AG08395 (cell line): ENCODE results near the gene SLC49A4.
"Not testable (repeated sequence)": the region's sequence is repeated elsewhere in the genome, so short reads cannot be mapped to it uniquely, and the experiment has no call there.

Source experiments
- DNase-seq: peaks from one replicate; pipeline ENCODE4 v3.0.0; 2012; ENCODE audit warnings: mixed read lengths, low spot score

The SLC49A4 gene

GRCh38 chr3:122794779-122795673 is at the start of gene SLC49A4:
SLC49A4 (plus strand) TSS chr3:122795069; CDS start chr3:122795193, 124 bp downstream.
- peak; percentile 94 for DNase-seq

DNA sequence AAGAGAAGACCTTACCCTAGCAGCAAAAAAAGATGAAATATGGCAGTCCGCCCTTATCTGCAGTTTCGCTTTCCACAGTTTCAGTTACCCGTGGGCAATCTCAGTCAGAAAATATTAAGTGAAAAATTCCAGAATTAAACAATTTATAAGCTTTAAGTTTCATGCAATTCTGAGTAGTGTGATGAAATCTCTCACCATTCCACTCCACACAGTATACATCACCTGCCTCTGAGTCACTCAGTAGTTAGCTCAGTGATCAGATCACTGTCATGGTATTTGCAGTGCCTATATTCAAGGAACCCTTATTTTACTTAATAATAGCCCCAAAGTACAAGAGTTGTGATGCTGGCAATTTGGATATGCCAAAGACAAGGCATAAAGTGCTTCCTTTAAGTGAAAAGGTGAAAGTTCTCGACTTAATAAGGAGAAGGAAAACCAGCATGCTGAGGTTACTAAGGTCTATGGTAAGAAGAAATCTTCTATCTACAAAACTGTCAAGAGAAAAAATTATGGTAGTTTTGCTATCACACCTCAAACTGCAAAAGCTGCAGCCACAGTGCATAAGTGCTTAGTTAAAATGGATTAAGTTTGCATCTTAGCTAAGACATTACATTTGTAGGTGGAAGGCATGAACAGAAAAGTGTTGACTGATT is 49.4 kb upstream of the SLC49A4 start:
- DNase-seq: peak; percentile 22

GRCh38 chr3:122747295-122747694 is 47.6 kb upstream of the SLC49A4 start:
- not testable (repeated sequence) for DNase-seq

GRCh38 chr3:122748347-122748746 is 46.5 kb upstream of the SLC49A4 start:
- no peak for DNase-seq

DNA sequence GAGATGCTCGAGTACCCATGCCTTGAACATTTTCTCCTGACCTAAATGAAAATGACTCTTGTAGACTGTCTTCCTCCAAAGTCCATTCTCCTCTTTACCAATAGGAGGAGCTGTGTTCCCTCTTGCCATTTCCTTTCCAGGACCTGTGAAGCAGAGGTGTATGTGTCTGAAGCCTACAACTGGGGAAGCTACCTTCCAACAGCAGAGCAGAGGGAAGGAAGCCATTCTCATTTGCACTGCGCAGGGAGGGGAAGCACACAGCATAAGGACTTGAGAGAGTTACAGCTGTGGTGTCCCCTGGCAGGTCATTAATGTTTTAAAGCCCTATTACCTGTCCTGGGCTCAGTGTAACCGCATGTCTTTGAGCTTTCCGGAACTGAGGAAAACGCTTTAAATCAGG is 39.9 kb upstream of the SLC49A4 start:
- DNase-seq: peak; percentile 65

DNA sequence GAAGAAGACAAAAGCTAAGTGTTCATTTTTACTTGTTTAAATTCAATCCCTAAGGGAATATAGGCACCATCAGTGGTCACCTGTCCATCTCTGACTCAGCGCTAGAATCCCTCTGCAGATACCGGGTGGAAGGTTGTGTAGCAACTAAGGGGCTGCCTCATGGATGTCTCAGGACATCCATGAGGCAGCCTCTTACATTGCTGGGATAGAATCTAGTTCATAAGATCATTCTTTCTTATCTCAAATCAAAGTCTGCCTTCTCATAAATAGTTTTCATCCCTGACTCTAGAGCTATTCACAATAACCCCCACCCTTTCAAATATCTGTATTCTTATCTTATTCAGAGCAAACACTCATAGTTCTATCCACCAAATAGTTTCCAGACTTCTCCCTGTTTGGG is 39.4 kb upstream of the SLC49A4 start:
- no peak for DNase-seq

- DNase-seq: peak; percentile 55
Measured at GRCh38 chr3:122758877-122759560, 35.9 kb upstream of the SLC49A4 start.

- DNase-seq: no peak
Measured at GRCh38 chr3:122760453-122761271, 34.2 kb upstream of the SLC49A4 start.

- no peak for DNase-seq
Measured at GRCh38 chr3:122766430-122766829, 28.4 kb upstream of the SLC49A4 start.

- DNase-seq: no peak
Measured at GRCh38 chr3:122767540-122768372, 27.1 kb upstream of the SLC49A4 start.

DNA sequence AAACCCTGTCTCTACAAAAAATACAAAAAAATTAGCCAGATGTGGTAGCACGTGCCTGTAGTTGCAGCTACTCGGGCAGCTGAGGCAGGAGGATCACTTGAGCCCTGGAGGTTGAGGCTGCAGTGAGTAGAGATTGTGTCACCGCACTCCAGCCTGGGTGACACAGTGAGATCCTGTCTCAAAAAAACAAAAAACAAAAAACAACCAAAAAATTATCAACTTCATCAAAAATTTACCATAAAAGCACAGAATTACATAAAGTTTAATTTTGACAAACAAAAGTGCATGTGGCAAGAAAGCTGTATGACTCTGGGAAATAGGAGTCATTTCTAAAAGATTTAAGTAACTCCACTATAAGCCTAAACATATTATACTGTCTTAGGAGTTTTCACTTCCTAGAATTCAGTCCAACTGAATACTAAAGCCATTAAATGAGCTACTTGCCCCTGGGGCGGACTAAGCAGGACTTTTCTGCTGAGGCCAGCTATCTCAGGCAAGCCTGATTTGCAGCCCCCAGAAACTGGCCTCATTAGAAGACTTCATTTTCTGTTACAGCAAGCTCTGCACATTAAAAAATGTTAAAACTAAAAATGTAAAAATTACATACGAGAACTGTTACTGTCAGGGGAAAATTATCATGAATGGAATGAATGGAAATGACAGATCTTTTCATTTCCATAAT is 24.2 kb upstream of the SLC49A4 start:
- no peak for DNase-seq

GRCh38 chr3:122772827-122773226 is 22.0 kb upstream of the SLC49A4 start:
- no peak for DNase-seq

- DNase-seq: no peak
Measured at GRCh38 chr3:122773944-122774509, 20.8 kb upstream of the SLC49A4 start.

- no peak for DNase-seq
Measured at GRCh38 chr3:122774564-122774963, 20.3 kb upstream of the SLC49A4 start.

DNA sequence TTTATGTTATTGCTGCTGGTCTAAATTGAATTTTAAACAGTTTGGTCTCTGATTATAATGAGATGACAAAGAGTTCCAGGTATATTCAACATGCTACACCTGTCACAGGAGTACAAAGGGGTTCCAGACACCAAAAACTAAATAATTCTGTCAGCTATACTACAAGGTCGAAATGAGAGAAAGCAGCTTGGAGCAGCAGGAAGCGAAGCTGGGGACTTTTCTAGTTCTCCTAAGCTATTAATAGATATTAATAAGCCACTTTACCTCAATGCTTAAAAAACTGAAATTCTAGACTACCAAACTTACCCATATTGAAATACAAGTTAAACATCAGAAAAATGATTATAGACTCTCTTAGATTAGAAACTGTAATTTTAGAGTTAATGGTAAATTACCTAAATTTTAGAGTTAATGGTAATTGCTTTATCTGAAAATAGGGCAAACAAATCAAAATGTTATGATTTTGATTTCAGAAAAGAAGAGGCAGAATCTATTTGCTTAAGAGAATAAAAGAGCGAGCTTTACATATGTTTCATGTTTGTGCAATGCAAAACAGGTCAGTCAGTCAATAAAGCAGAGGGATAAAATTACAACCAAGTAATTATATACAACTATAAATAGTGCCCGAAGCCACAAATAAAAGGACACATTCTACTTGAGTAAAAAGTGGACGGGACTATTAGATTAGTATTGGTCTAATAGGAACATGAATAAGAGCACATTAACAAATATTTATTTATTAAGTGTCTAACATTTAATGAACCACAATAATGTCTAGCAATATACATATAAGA is 18.0 kb upstream of the SLC49A4 start:
- DNase-seq: no peak

DNA sequence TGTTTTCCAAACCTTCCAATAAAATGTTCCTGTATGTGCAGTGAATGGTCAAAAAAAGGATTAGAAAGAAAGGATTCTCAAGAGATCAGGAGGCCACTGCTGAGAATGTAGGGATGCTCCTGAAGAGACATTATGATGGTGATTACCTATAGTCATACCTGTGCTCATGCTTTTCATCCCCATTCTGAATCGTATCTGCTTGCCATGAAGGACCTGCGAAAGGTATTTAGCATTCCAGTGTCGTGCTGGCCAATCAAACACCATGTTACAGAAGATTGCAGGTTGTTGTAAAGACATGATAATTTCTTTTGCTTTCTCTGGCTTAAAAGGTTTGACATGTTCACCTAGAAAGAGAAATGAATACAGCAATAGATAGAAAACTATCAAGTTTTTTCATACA is 17.3 kb upstream of the SLC49A4 start:
- DNase-seq: no peak

- DNase-seq: no peak
Measured at GRCh38 chr3:122782804-122783203, 12.1 kb upstream of the SLC49A4 start.

DNA sequence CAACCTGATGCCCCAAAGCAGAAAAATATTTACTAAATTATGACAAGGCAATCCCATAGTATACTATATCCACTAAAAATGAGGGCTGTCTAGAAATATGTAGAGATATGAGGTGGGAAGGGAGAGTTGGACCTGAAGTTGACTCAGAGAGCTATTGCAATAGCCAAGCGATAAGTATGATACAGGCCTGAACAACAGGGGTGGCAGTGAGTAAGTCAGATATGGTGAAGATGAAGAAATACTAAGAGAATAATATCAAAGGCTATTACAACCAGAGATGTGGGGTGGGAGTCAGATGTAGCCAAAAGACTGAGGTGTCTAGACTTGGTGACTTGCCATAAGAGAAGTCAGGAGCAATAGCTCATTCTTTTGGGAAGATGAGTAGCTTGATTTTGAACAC is 10.4 kb upstream of the SLC49A4 start:
- DNase-seq: peak; percentile 25

DNA sequence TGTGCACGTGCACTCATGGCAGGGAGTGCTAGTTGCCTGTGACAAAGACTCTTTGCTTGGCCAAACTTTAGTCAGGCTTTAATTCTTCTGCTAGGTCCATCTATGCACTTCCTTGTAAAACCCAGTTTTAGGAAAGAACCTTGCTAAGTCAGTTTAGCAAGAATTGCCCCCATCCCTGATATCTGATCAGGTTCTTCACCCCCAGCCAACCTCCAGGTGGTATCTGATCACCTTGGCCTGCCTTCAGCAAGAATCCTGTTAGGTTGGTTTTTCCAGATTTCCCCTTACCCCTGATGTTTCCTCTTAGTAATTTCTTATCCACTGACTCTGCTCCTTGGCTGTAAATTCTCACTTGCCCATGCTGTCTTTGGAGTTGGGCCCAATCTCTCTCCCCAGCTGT is 9.6 kb upstream of the SLC49A4 start:
- DNase-seq: no peak
